Panc1 (cell line): ENCODE results near the gene AKAP6. TPM values are rescaled to one million over a fixed set of nuclear protein-coding genes. Genes with fewer than 3 reads are reported as not detected.

Experiments
- ATAC-seq: fragments of 200-7000 bp; cut with Tn5 transposase; 2 replicates; pipeline ENCODE4 v1.9.1; 2020; ENCODE audit warnings: mild to moderate bottlenecking, moderate library complexity
- BruUV-seq: library from RNA; stranded (reverse); fragments of 400-500 nt; replicated peaks from 2 replicates; lab custom pipeline; 2021; lab: Mats Ljungman, UMichigan
- CTCF ChIA-PET: fragments of 300-600 bp; sonication (Branson Sonifier 250); formaldehyde crosslinking; loops from one replicate; lab custom pipeline; 2022; ENCODE audit warnings: antibody characterized with exemption; lab: Charles Lee
- POLR2A ChIA-PET: fragments of 300-600 bp; sonication (Branson Sonifier 250); formaldehyde crosslinking; loops from one replicate; lab custom pipeline; 2022; ENCODE audit warnings: antibody characterized with exemption; lab: Charles Lee
- DNase-seq: peaks from one replicate; pipeline ENCODE4 v3.0.0-alpha.2; 2010; ENCODE audit warnings: low read depth, low spot score
- H3K27ac ChIP-seq: 2 replicates; pipeline ENCODE4 v1.5.1; 2011; ENCODE audit warnings: mild to moderate bottlenecking, low read length, inconsistent platforms
- H3K27me3 ChIP-seq: fragments of 200-500 bp; sonication (Bioruptor generic); 2 replicates; pipeline ENCODE4 v1.6.0; 2014; ENCODE audit warnings: low read length, inconsistent platforms; ENCODE audit not compliant: control insufficient read depth, insufficient read depth
- H3K36me3 ChIP-seq: fragments of 200-500 bp; sonication (Bioruptor generic); 2 replicates; pipeline ENCODE4 v1.5.1; 2014; ENCODE audit warnings: inconsistent platforms, mild to moderate bottlenecking, low read length, moderate library complexity; ENCODE audit not compliant: control insufficient read depth, insufficient read depth
- H3K4me1 ChIP-seq: 2 replicates; pipeline ENCODE4 v1.5.1; 2011; ENCODE audit warnings: inconsistent platforms, mild to moderate bottlenecking, low read length, moderate library complexity; ENCODE audit not compliant: control insufficient read depth, insufficient read depth
- H3K4me3 ChIP-seq, 2 experiments: 2 replicates each; pipeline ENCODE4 v1.5.1; 2011 to 2012; ENCODE audit warnings: low read depth in 2 of 2, low read length in 2 of 2, mild to moderate bottlenecking in 2 of 2, inconsistent platforms in 1 of 2, moderate library complexity in 1 of 2
- H3K9me3 ChIP-seq: fragments of 200-500 bp; sonication (Bioruptor generic); 2 replicates; pipeline ENCODE4 v1.5.1; 2014; ENCODE audit warnings: low read depth, mild to moderate bottlenecking, inconsistent platforms, low read length, moderate library complexity; ENCODE audit not compliant: control insufficient read depth, insufficient read depth
- CTCF ChIP-seq: fragments of 450-650 bp; IDR thresholded peaks from 2 replicates; pipeline ENCODE4 v1.5.1; 2017; ENCODE audit warnings: mild to moderate bottlenecking
- POLR2AphosphoS5 ChIP-seq: IDR thresholded peaks from 2 replicates; pipeline ENCODE4 v1.6.1; 2012; ENCODE audit warnings: mild to moderate bottlenecking, low read depth, low read length, moderate library complexity
- REST ChIP-seq, 2 experiments: IDR thresholded peaks; 2 replicates each; pipeline ENCODE4 v1.6.1; 2011 to 2012; ENCODE audit warnings: low read depth in 2 of 2, control low read depth in 1 of 2, low read length in 1 of 2, mild to moderate bottlenecking in 1 of 2, moderate library complexity in 1 of 2; ENCODE audit not compliant: insufficient read depth in 1 of 2
- SIN3A ChIP-seq: IDR thresholded peaks from 2 replicates; pipeline ENCODE4 v1.6.1; 2012; ENCODE audit warnings: low read depth, mild to moderate bottlenecking, low read length, moderate library complexity, borderline replicate concordance; ENCODE audit not compliant: insufficient read depth
- TCF7L2 ChIP-seq: IDR thresholded peaks from 2 replicates; pipeline ENCODE4 v1.6.1; 2011; ENCODE audit warnings: mild to moderate bottlenecking, low read depth, low read length, inconsistent platforms
- in situ Hi-C: cut with HindIII; loops from 2 replicates; pipeline ENCODE4 v1.10.0; 2016; ENCODE audit warnings: low sequenced_read_pairs, low pct_unique_long_range_greater_than_20kb
- intact Hi-C: fragments of 100-400 bp; cut with micrococcal nuclease; formaldehyde crosslinking; loops from one replicate; pipeline ENCODE4 v1.10.0; 2022; ENCODE audit not compliant: unreplicated experiment
- total RNA-seq: library from RNA; stranded (reverse); gene quantifications from one replicate; pipeline ENCODE4 v1.2.1, GENCODE V29; 2021; ENCODE audit not compliant: unreplicated experiment

Gene AKAP6
- total RNA-seq, 1 experiment from 2014 or later, result 0.82 TPM

DNA sequence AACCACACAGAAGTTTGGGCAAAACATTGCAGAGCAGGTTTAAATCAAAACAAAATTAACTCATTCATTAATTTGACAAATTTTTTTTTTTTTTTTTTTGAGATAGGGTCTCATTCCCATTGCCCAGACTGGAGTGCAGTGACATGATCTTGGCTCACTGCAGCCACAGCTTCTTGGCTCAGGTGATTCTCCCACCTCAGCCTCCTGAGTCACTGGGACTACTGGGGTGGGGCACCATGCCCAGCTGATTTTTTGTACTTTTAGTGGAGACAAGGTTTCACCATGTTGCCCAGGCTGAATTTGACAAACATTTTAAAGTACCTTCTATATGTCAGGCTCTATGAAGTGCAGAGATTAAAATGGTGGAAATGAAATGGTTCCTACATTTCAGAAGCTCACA lies 352.5 kb downstream of the AKAP6 start:
- intact Hi-C loops, result no loop called here
- Histone ChIP-seq H3K4me3 (no peak overlapping the region), H3K4me1 (no peaks in the 10 kb centered on the region), H3K27ac (no peak overlapping the region), H3K36me3 (no peaks in the 10 kb centered on the region), H3K9me3 (no peaks in the 10 kb centered on the region), H3K27me3 (no peaks in the 10 kb centered on the region)
- in situ Hi-C loops, result no loop called here
- TF ChIP-seq TCF7L2 (no peak), CTCF (no peak)
- POLR2A ChIA-PET, result no interaction called here
- CTCF ChIA-PET, result no interaction called here
- DNase-seq (no peak), ATAC-seq (no peak)
- no TSS peak for BruUV-seq

DNA sequence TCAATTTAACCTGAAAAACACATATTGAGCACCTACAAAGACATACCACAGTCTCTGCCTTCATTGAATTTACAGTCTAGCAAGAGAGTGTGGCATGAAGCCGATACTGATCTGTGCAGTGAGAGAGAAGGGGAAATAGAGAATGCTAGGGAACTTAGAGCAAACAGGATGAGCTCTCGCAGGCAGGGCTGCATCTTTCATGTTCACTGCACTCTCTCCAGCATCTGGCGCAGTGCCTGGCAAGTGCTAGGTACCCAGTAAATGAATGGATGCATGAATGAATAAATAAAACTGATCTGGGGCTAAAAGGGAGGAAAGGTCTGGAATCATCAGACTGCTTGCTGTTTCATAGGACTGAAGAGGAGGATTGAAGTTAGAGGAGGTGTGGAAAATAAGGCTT lies 353.1 kb downstream of the AKAP6 start:
- ChIA-PET POLR2A (no interaction called here), CTCF (no interaction called here)
- intact Hi-C loops (no loop called here), in situ Hi-C loops (no loop called here)
- H3K9me3 ChIP-seq, result no peaks in the 10 kb centered on the region
- H3K4me3 ChIP-seq, result no peak overlapping the region
- no peak for TF ChIP-seq POLR2AphosphoS5
- TF ChIP-seq SIN3A, result no peak
- TF ChIP-seq REST (IDR thresholded peaks at IDR 0.05; ENCODE audit: insufficient read depth in 1 of 2, low read depth in 2 of 2, low read length in 1 of 2), result no peak
- no peak for TF ChIP-seq TCF7L2
- no peak for TF ChIP-seq CTCF
- DNase-seq (no peak), ATAC-seq (no peak)
- H3K4me1 ChIP-seq, result no peaks in the 10 kb centered on the region
- H3K27me3 ChIP-seq, result no peaks in the 10 kb centered on the region
- H3K27ac ChIP-seq, result no peak overlapping the region
- BruUV-seq, result no TSS peak
- no peaks in the 10 kb centered on the region for H3K36me3 ChIP-seq

DNA sequence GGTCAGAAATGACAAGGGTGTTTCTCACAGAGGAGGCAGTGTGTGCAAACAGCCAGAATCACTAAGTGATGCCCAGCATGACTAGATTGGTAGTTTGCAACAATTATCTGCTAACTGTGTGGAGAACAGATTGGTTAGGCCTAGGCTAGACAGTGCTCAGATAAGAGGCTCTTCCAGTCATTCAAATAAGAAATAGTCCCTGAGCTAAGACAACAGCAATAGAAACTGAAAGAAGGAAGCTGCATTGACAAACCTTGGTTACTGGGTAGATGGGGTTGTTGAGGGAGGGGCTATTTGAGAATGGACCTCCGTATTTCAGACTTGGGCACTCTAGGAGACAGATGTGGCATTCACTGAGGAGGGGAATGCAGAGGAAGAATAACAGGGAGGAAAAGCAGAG lies 354.6 kb downstream of the AKAP6 start:
- ChIA-PET CTCF (no interaction called here), POLR2A (no interaction called here)
- TF ChIP-seq POLR2AphosphoS5, result no peak
- no peak for TF ChIP-seq TCF7L2
- no peak for TF ChIP-seq CTCF
- TF ChIP-seq REST (IDR thresholded peaks at IDR 0.05; ENCODE audit: insufficient read depth in 1 of 2, low read depth in 2 of 2, low read length in 1 of 2), result no peak
- no peak for TF ChIP-seq SIN3A
- ATAC-seq (no peak), DNase-seq (no peak)
- BruUV-seq, result no TSS peak
- Histone ChIP-seq H3K36me3 (no peaks in the 10 kb centered on the region), H3K27ac (no peak overlapping the region), H3K27me3 (no peaks in the 10 kb centered on the region), H3K4me1 (no peaks in the 10 kb centered on the region), H3K4me3 (no peak overlapping the region), H3K9me3 (no peaks in the 10 kb centered on the region)
- in situ Hi-C loops, result no loop called here
- intact Hi-C loops, result no loop called here
